ES-I3 (cell line): ENCODE results near the gene STAT6.
A peak's percentile ranks its signal among the peaks of the same experiment; 100 is the strongest.
"Not testable (repeated sequence)": the region's sequence is repeated elsewhere in the genome, so short reads cannot be mapped to it uniquely, and the experiment has no call there.

Source experiments
- H3K36me3 ChIP-seq: 2 replicates; pipeline ENCODE4 v1.6.1; 2013; ENCODE audit warnings: mild to moderate bottlenecking, low read length, control low read depth, moderate library complexity; ENCODE audit not compliant: insufficient read depth
- H3K4me1 ChIP-seq: 2 replicates; pipeline ENCODE4 v1.6.1; 2013; ENCODE audit warnings: mild to moderate bottlenecking, control low read depth, low read length; ENCODE audit not compliant: insufficient read depth
- H3K9ac ChIP-seq: 2 replicates; pipeline ENCODE4 v1.6.1; 2013; ENCODE audit warnings: low read depth, mild to moderate bottlenecking, low read length, moderate library complexity
- H3K9me3 ChIP-seq: 2 replicates; pipeline ENCODE4 v1.6.1; 2013; ENCODE audit warnings: mild to moderate bottlenecking, low read length, moderate library complexity; ENCODE audit not compliant: control insufficient read depth, insufficient read depth

Gene STAT6

GRCh38 chr12:57087010-57087690 lies 24.0 kb downstream of the STAT6 start:
- Histone ChIP-seq H3K9me3 (no peaks in the 10 kb centered on the region), H3K36me3 (no peaks in the 10 kb centered on the region), H3K9ac (peak overlapping the region; percentile 95), H3K4me1 (peaks cover 6% of the 10 kb centered on the region; the same call in 1 of the 2 replicates)

GRCh38 chr12:57086493-57087009 lies 24.6 kb downstream of the STAT6 start:
- Histone ChIP-seq H3K4me1 (peaks cover 6% of the 10 kb centered on the region; the same call in 1 of the 2 replicates), H3K36me3 (no peaks in the 10 kb centered on the region), H3K9ac (peak overlapping the region; percentile 95), H3K9me3 (no peaks in the 10 kb centered on the region)

GRCh38 chr12:57085999-57086492 lies 25.1 kb downstream of the STAT6 start:
- peak overlapping the region; percentile 95 for H3K9ac ChIP-seq
- no peaks in the 10 kb centered on the region for H3K9me3 ChIP-seq
- H3K4me1 ChIP-seq = peaks cover 6% of the 10 kb centered on the region; the same call in 1 of the 2 replicates
- no peaks in the 10 kb centered on the region for H3K36me3 ChIP-seq

GRCh38 chr12:57080855-57081254 lies 30.3 kb downstream of the STAT6 start:
- Histone ChIP-seq H3K36me3 (no peaks in the 10 kb centered on the region), H3K4me1 (peaks cover 2% of the 10 kb centered on the region; the same call in 1 of the 2 replicates), H3K9ac (no peak overlapping the region), H3K9me3 (no peaks in the 10 kb centered on the region)

- H3K36me3 ChIP-seq = no peaks in the 10 kb centered on the region
- no peak overlapping the region for H3K9ac ChIP-seq
- no peaks in the 10 kb centered on the region for H3K4me1 ChIP-seq
Observed at GRCh38 chr12:57079821-57080220, 31.3 kb downstream of the STAT6 start.

GRCh38 chr12:57078519-57079404 lies 32.4 kb downstream of the STAT6 start, which contains the start of gene NEMP1:
Gene NEMP1 (minus strand): TSS chr12:57078791. CDS start chr12:57078745, 46 bp downstream.
- Histone ChIP-seq H3K4me1 (no peaks in the 10 kb centered on the region), H3K9me3 (no peaks in the 10 kb centered on the region), H3K36me3 (no peaks in the 10 kb centered on the region), H3K9ac (peak within 1 kb of the TSS; percentile 82)

More at GRCh38 chr12:57079821-57080220, 31.3 kb downstream of the STAT6 start:
- no peaks in the 10 kb centered on the region for H3K9me3 ChIP-seq

GRCh38 chr12:57073566-57074450 lies 37.4 kb downstream of the STAT6 start:
- H3K9me3 ChIP-seq, H3K4me1 ChIP-seq, H3K9ac ChIP-seq: not testable (repeated sequence)
- H3K36me3 ChIP-seq = peaks cover 15% of the 10 kb centered on the region

- no peaks in the 10 kb centered on the region for H3K4me1 ChIP-seq
- H3K36me3 ChIP-seq = peaks cover 17% of the 10 kb centered on the region
- H3K9ac ChIP-seq = no peak overlapping the region
- no peaks in the 10 kb centered on the region for H3K9me3 ChIP-seq
Observed at GRCh38 chr12:57072661-57073060, 38.5 kb downstream of the STAT6 start.

- H3K4me1 ChIP-seq = no peaks in the 10 kb centered on the region
- H3K9me3 ChIP-seq = no peaks in the 10 kb centered on the region
- H3K36me3 ChIP-seq = peaks cover 20% of the 10 kb centered on the region
- no peak overlapping the region for H3K9ac ChIP-seq
Observed at GRCh38 chr12:57069523-57069922, 41.6 kb downstream of the STAT6 start.

GRCh38 chr12:57066245-57066644 lies 44.9 kb downstream of the STAT6 start:
- H3K4me1 ChIP-seq = no peaks in the 10 kb centered on the region
- H3K9me3 ChIP-seq = no peaks in the 10 kb centered on the region
- H3K9ac ChIP-seq = no peak overlapping the region
- H3K36me3 ChIP-seq = peaks cover 23% of the 10 kb centered on the region

GRCh38 chr12:57063991-57064685 lies 47.0 kb downstream of the STAT6 start:
- no peak overlapping the region for H3K9ac ChIP-seq
- H3K4me1 ChIP-seq = no peaks in the 10 kb centered on the region
- H3K9me3 ChIP-seq = no peaks in the 10 kb centered on the region
- peaks cover 28% of the 10 kb centered on the region for H3K36me3 ChIP-seq

GRCh38 chr12:57058454-57058853 lies 52.7 kb downstream of the STAT6 start:
- no peak overlapping the region for H3K9ac ChIP-seq
- no peaks in the 10 kb centered on the region for H3K9me3 ChIP-seq
- H3K36me3 ChIP-seq = peaks cover 42% of the 10 kb centered on the region
- H3K4me1 ChIP-seq = no peaks in the 10 kb centered on the region

GRCh38 chr12:57057067-57057751 lies 54.0 kb downstream of the STAT6 start:
- Histone ChIP-seq H3K4me1 (no peaks in the 10 kb centered on the region), H3K9ac (no peak overlapping the region), H3K9me3 (no peaks in the 10 kb centered on the region), H3K36me3 (peaks cover 39% of the 10 kb centered on the region)
